ENCODE results near the gene TPSG1.
"Not testable (repeated sequence)": the region's sequence is repeated elsewhere in the genome, so short reads cannot be mapped to it uniquely, and the experiment has no call there.

Gene TPSG1

GRCh38 chr16:1201444-1201843 lies 23.6 kb downstream of the TPSG1 start:
- in situ Hi-C loops (cut with MboI; ENCODE audit: low pct_unique_long_range_greater_than_20kb, low sequenced_read_pairs): no loop called here
- no peak for DNase-seq

GRCh38 chr16:1200014-1200627 lies 24.9 kb downstream of the TPSG1 start:
- in situ Hi-C loops (cut with MboI; ENCODE audit: low pct_unique_long_range_greater_than_20kb, low sequenced_read_pairs): no loop called here
- DNase-seq: no peak

GRCh38 chr16:1199347-1200013 lies 25.6 kb downstream of the TPSG1 start:
- in situ Hi-C loops (cut with MboI; ENCODE audit: low pct_unique_long_range_greater_than_20kb, low sequenced_read_pairs): no loop called here
- no peak for DNase-seq

GRCh38 chr16:1198671-1199346 lies 26.3 kb downstream of the TPSG1 start:
- DNase-seq; in situ Hi-C loops (cut with MboI; ENCODE audit: low pct_unique_long_range_greater_than_20kb, low sequenced_read_pairs): not testable (repeated sequence)

GRCh38 chr16:1198194-1198593 lies 26.9 kb downstream of the TPSG1 start:
- in situ Hi-C loops (cut with MboI; ENCODE audit: low pct_unique_long_range_greater_than_20kb, low sequenced_read_pairs): no loop called here
- no peak for DNase-seq

GRCh38 chr16:1197237-1197866 lies 27.7 kb downstream of the TPSG1 start:
- in situ Hi-C loops (cut with MboI; ENCODE audit: low pct_unique_long_range_greater_than_20kb, low sequenced_read_pairs): no loop called here
- no peak for DNase-seq

- in situ Hi-C loops (cut with MboI; ENCODE audit: low pct_unique_long_range_greater_than_20kb, low sequenced_read_pairs): no loop called here
- peak; percentile 25 for DNase-seq
Observed at GRCh38 chr16:1196494-1196893, 28.6 kb downstream of the TPSG1 start.

- DNase-seq: no peak
- in situ Hi-C loops (cut with MboI; ENCODE audit: low pct_unique_long_range_greater_than_20kb, low sequenced_read_pairs): no loop called here
Observed at GRCh38 chr16:1195393-1195666, 29.7 kb downstream of the TPSG1 start.

GRCh38 chr16:1194665-1195392 lies 30.2 kb downstream of the TPSG1 start:
- DNase-seq: no peak
- in situ Hi-C loops (cut with MboI; ENCODE audit: low pct_unique_long_range_greater_than_20kb, low sequenced_read_pairs): no loop called here

GRCh38 chr16:1193825-1194581 lies 31.1 kb downstream of the TPSG1 start:
- in situ Hi-C loops (cut with MboI; ENCODE audit: low pct_unique_long_range_greater_than_20kb, low sequenced_read_pairs): no loop called here
- no peak for DNase-seq

- in situ Hi-C loops (cut with MboI; ENCODE audit: low pct_unique_long_range_greater_than_20kb, low sequenced_read_pairs): no loop called here
- no peak for DNase-seq
Observed at GRCh38 chr16:1193143-1193824, 31.8 kb downstream of the TPSG1 start.

GRCh38 chr16:1192384-1193073 lies 32.5 kb downstream of the TPSG1 start:
- in situ Hi-C loops (cut with MboI; ENCODE audit: low pct_unique_long_range_greater_than_20kb, low sequenced_read_pairs): no loop called here
- no peak for DNase-seq

- DNase-seq; in situ Hi-C loops (cut with MboI; ENCODE audit: low pct_unique_long_range_greater_than_20kb, low sequenced_read_pairs): not testable (repeated sequence)
Observed at GRCh38 chr16:1190789-1191188, 34.3 kb downstream of the TPSG1 start.

- in situ Hi-C loops (cut with MboI; ENCODE audit: low pct_unique_long_range_greater_than_20kb, low sequenced_read_pairs): no loop called here
- DNase-seq: no peak
Observed at GRCh38 chr16:1189455-1189854, 35.6 kb downstream of the TPSG1 start.

- in situ Hi-C loops (cut with MboI; ENCODE audit: low pct_unique_long_range_greater_than_20kb, low sequenced_read_pairs): no loop called here
- peak; percentile 45 for DNase-seq
Observed at GRCh38 chr16:1188432-1189189, 36.5 kb downstream of the TPSG1 start.

- in situ Hi-C loops (cut with MboI; ENCODE audit: low pct_unique_long_range_greater_than_20kb, low sequenced_read_pairs); DNase-seq: not testable (repeated sequence)
Observed at GRCh38 chr16:1185460-1186207, 39.4 kb downstream of the TPSG1 start.

- in situ Hi-C loops (cut with MboI; ENCODE audit: low pct_unique_long_range_greater_than_20kb, low sequenced_read_pairs): no loop called here
- no peak for DNase-seq
Observed at GRCh38 chr16:1184980-1185379, 40.1 kb downstream of the TPSG1 start.
